Astrocyte (in vitro differentiated cells and primary cell): ENCODE measurements around the gene DIAPH3. TPM values are rescaled to one million over a fixed set of nuclear protein-coding genes. Genes with fewer than 3 reads are reported as not detected.

Source experiments
- DNase-seq: peaks from one replicate; pipeline ENCODE4 v3.0.0-alpha.2; 2010; ENCODE audit warnings: low read depth
- FAIRE-seq: peaks from 2 replicates; lab custom pipeline; 2011; peaks lifted over from hg19 to GRCh38; lab: Jason Lieb, UNC
- H2AFZ ChIP-seq: 2 replicates; pipeline ENCODE4 v1.6.0; 2012; ENCODE audit warnings: low read depth, low read length, inconsistent platforms
- H3K27ac ChIP-seq: 2 replicates; pipeline ENCODE4 v1.5.1; 2011; ENCODE audit warnings: low read depth, low read length, inconsistent platforms
- H3K27me3 ChIP-seq: 2 replicates; pipeline ENCODE4 v1.6.0; 2011; ENCODE audit warnings: low read length, inconsistent platforms; ENCODE audit not compliant: insufficient read depth
- H3K36me3 ChIP-seq: 2 replicates; pipeline ENCODE4 v1.5.1; 2011; ENCODE audit warnings: low read length, inconsistent platforms; ENCODE audit not compliant: insufficient read depth
- H3K4me1 ChIP-seq: 2 replicates; pipeline ENCODE4 v1.5.1; 2011; ENCODE audit warnings: low read length, inconsistent platforms; ENCODE audit not compliant: insufficient read depth
- H3K4me2 ChIP-seq: 2 replicates; pipeline ENCODE4 v1.6.0; 2012; ENCODE audit warnings: low read length, inconsistent platforms
- H3K4me3 ChIP-seq: 2 replicates; pipeline ENCODE4 v1.5.1; 2011; ENCODE audit warnings: low read depth, mild to moderate bottlenecking, low read length, inconsistent platforms; ENCODE audit not compliant: insufficient read depth
- H3K79me2 ChIP-seq: 2 replicates; pipeline ENCODE4 v1.6.0; 2012; ENCODE audit warnings: mild to moderate bottlenecking, low read length, inconsistent platforms; ENCODE audit not compliant: insufficient read depth
- H3K9ac ChIP-seq: 2 replicates; pipeline ENCODE4 v1.6.0; 2012; ENCODE audit warnings: mild to moderate bottlenecking, low read length, inconsistent platforms
- H3K9me3 ChIP-seq: 2 replicates; pipeline ENCODE4 v1.5.1; 2012; ENCODE audit warnings: low read depth, mild to moderate bottlenecking, low read length, inconsistent platforms; ENCODE audit not compliant: insufficient read depth
- H4K20me1 ChIP-seq: 2 replicates; pipeline ENCODE4 v1.6.0; 2012; ENCODE audit warnings: low read length, inconsistent platforms; ENCODE audit not compliant: insufficient read depth
- H3K27ac Mint-ChIP-seq: one replicate; pipeline ENCODE4 v1.8.0; 2021; ENCODE audit warnings: mild to moderate bottlenecking, mixed read lengths; ENCODE audit not compliant: unreplicated experiment
- H3K27me3 Mint-ChIP-seq: one replicate; pipeline ENCODE4 v1.8.0; 2021; ENCODE audit warnings: low read depth, mixed read lengths; ENCODE audit not compliant: unreplicated experiment
- H3K36me3 Mint-ChIP-seq: one replicate; pipeline ENCODE4 v1.8.0; 2021; ENCODE audit warnings: low read depth, mixed read lengths; ENCODE audit not compliant: unreplicated experiment
- H3K4me1 Mint-ChIP-seq: one replicate; pipeline ENCODE4 v1.8.0; 2021; ENCODE audit warnings: low read depth, mixed read lengths; ENCODE audit not compliant: unreplicated experiment
- H3K4me3 Mint-ChIP-seq: one replicate; pipeline ENCODE4 v1.8.0; 2021; ENCODE audit warnings: mild to moderate bottlenecking, moderate library complexity, mixed read lengths; ENCODE audit not compliant: unreplicated experiment
- H3K9me3 Mint-ChIP-seq: one replicate; pipeline ENCODE4 v1.8.0; 2021; ENCODE audit warnings: mild to moderate bottlenecking, mixed read lengths; ENCODE audit not compliant: unreplicated experiment
- EZH2 ChIP-seq: IDR thresholded peaks from 2 replicates; pipeline ENCODE4 v1.6.1; 2012; ENCODE audit warnings: mild to moderate bottlenecking, low read length, inconsistent platforms; ENCODE audit not compliant: insufficient read depth
- total RNA-seq: library from RNA; stranded (reverse); gene quantifications from 2 replicates; pipeline ENCODE4 v1.2.1, GENCODE V29; 2021
- TF ChIP-seq, protein P1 (sequence below): IDR thresholded peaks from 2 replicates; pipeline ENCODE4 v1.5.1; 2011; ENCODE audit warnings: low read depth, mild to moderate bottlenecking, inconsistent platforms, low read length, moderate library complexity; ENCODE audit not compliant: insufficient read depth

DIAPH3 gene
- total RNA-seq, 1 donor from 2014 or later, result 19.0 TPM

DNA sequence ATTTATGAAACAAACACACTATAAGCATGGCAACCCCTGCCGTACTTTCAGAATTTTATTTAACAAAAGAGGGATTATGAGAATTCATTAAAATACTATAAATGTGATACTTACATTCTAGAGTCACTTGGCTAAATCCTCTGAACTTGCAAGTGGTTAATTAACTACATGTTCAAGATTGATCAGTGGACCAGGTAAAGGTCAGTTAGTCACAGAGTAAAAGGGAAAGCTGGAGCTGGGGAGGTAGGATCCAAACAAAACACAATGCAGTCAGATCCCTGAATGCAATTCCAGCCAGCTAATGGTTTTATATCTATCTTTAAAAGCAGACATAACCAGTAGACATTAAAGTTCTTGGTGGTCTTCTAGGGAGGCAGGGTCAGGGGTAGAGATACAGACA, 270.5 kb downstream of the DIAPH3 start:
- H4K20me1 ChIP-seq, result no peaks in the 10 kb centered on the region
- H3K4me3 ChIP-seq, result no peak overlapping the region

DNA sequence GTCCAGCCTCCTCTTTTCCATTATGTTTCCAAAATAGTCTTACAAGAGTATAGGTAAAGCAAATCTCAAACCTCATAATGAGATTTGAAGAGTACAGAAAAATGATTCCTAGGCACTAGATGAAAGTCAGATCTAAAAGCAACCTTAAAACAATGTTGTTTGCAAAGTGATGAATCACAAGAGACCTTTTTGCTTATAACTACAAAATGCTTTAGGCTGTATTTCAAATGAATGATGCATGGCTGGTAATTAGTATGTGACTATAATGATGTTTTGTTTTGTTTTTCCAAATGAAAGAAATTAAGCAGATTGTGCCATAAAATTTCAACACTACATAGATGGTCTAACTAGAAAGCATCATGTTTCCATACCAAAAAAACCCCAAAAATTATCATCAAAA, 272.7 kb downstream of the DIAPH3 start:
- TF ChIP-seq EZH2, result no peak
- TF ChIP-seq, protein P1, sequence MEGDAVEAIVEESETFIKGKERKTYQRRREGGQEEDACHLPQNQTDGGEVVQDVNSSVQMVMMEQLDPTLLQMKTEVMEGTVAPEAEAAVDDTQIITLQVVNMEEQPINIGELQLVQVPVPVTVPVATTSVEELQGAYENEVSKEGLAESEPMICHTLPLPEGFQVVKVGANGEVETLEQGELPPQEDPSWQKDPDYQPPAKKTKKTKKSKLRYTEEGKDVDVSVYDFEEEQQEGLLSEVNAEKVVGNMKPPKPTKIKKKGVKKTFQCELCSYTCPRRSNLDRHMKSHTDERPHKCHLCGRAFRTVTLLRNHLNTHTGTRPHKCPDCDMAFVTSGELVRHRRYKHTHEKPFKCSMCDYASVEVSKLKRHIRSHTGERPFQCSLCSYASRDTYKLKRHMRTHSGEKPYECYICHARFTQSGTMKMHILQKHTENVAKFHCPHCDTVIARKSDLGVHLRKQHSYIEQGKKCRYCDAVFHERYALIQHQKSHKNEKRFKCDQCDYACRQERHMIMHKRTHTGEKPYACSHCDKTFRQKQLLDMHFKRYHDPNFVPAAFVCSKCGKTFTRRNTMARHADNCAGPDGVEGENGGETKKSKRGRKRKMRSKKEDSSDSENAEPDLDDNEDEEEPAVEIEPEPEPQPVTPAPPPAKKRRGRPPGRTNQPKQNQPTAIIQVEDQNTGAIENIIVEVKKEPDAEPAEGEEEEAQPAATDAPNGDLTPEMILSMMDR, result no peak
- Mint-ChIP-seq H3K27ac (no peak overlapping the region), H3K4me1 (no peaks in the 10 kb centered on the region), H3K36me3 (no peaks in the 10 kb centered on the region), H3K4me3 (no peak overlapping the region), H3K9me3 (no peaks in the 10 kb centered on the region), H3K27me3 (no peaks in the 10 kb centered on the region)
- Histone ChIP-seq H3K79me2 (no peaks in the 10 kb centered on the region), H3K36me3 (no peaks in the 10 kb centered on the region), H3K4me1 (no peaks in the 10 kb centered on the region), H2AFZ (no peak overlapping the region), H3K4me3 (no peak overlapping the region), H3K27ac (no peak overlapping the region), H4K20me1 (no peaks in the 10 kb centered on the region), H3K9me3 (no peaks in the 10 kb centered on the region), H3K4me2 (no peak overlapping the region), H3K27me3 (no peaks in the 10 kb centered on the region), H3K9ac (no peak overlapping the region)
- DNase-seq (no peak), FAIRE-seq (no peak)

More for the DNA sequence above, 270.5 kb downstream of the DIAPH3 start:
- Mint-ChIP-seq H3K4me3 (no peak overlapping the region), H3K4me1 (no peaks in the 10 kb centered on the region), H3K27me3 (no peaks in the 10 kb centered on the region), H3K36me3 (no peaks in the 10 kb centered on the region), H3K9me3 (no peaks in the 10 kb centered on the region), H3K27ac (no peak overlapping the region)
- Histone ChIP-seq H3K27me3 (no peaks in the 10 kb centered on the region), H2AFZ (no peak overlapping the region), H3K79me2 (no peaks in the 10 kb centered on the region), H3K9ac (no peak overlapping the region), H3K4me2 (no peak overlapping the region), H3K36me3 (no peaks in the 10 kb centered on the region), H3K27ac (no peak overlapping the region), H3K4me1 (no peaks in the 10 kb centered on the region), H3K9me3 (no peaks in the 10 kb centered on the region)
- DNase-seq (no peak), FAIRE-seq (no peak)
- TF ChIP-seq, protein P1, result no peak
- no peak for TF ChIP-seq EZH2

DNA sequence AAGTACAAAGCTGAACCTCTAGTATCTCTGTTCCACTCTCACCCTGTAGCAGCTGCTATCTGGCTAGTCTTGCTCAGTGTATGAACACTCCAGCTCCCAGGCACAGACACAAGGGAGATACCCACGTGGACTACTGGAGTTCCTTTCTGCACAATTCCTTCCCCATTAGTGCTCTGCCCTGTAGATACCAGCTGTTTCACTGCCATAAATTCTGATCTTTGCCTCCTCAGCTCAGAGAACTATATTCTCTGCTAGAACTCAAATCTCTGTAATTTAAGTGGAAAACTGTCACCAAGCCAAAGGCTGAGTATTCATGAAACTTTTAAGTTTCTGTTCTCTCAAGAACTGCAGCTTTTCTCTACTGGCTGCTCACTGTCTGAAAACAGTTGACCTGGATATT, 273.7 kb downstream of the DIAPH3 start:
- Histone ChIP-seq H3K27me3 (no peaks in the 10 kb centered on the region), H3K79me2 (no peaks in the 10 kb centered on the region), H3K4me2 (no peak overlapping the region), H3K9me3 (no peaks in the 10 kb centered on the region), H3K27ac (no peak overlapping the region), H3K36me3 (no peaks in the 10 kb centered on the region), H3K4me3 (no peak overlapping the region), H4K20me1 (no peaks in the 10 kb centered on the region), H3K4me1 (no peaks in the 10 kb centered on the region), H2AFZ (no peak overlapping the region), H3K9ac (no peak overlapping the region)
- no peaks in the 10 kb centered on the region for H3K36me3 Mint-ChIP-seq
- no peaks in the 10 kb centered on the region for H3K4me1 Mint-ChIP-seq
- no peaks in the 10 kb centered on the region for H3K9me3 Mint-ChIP-seq
- no peak for DNase-seq
- H3K27ac Mint-ChIP-seq, result no peak overlapping the region
- H3K27me3 Mint-ChIP-seq, result no peaks in the 10 kb centered on the region
- FAIRE-seq, result no peak
- H3K4me3 Mint-ChIP-seq, result no peak overlapping the region
- TF ChIP-seq EZH2, result no peak
- TF ChIP-seq, protein P1, result no peak
